ENCODE measurements around the gene RIC3.

- no peak for TF ChIP-seq CEBPB (IDR thresholded peaks at IDR 0.05)
- no peak for TF ChIP-seq RAD21 (IDR thresholded peaks at IDR 0.05; ENCODE audit: low read depth)
- TF ChIP-seq TEAD4 (IDR thresholded peaks at IDR 0.05), result no peak
- no peak for TF ChIP-seq NFIC (IDR thresholded peaks at IDR 0.05)
Observed at GRCh38 chr11:8098361-8098760, 70.5 kb downstream of the RIC3 start.

Measured in Ishikawa (cell line).